ENCODE results near the gene HERC4.

GRCh38 chr10:67917169-67917568 is 157.9 kb downstream of the HERC4 start:
- TF ChIP-seq, protein P1, sequence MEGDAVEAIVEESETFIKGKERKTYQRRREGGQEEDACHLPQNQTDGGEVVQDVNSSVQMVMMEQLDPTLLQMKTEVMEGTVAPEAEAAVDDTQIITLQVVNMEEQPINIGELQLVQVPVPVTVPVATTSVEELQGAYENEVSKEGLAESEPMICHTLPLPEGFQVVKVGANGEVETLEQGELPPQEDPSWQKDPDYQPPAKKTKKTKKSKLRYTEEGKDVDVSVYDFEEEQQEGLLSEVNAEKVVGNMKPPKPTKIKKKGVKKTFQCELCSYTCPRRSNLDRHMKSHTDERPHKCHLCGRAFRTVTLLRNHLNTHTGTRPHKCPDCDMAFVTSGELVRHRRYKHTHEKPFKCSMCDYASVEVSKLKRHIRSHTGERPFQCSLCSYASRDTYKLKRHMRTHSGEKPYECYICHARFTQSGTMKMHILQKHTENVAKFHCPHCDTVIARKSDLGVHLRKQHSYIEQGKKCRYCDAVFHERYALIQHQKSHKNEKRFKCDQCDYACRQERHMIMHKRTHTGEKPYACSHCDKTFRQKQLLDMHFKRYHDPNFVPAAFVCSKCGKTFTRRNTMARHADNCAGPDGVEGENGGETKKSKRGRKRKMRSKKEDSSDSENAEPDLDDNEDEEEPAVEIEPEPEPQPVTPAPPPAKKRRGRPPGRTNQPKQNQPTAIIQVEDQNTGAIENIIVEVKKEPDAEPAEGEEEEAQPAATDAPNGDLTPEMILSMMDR (IDR thresholded peaks at IDR 0.05) = no peak
- TF ChIP-seq POLR2A (IDR thresholded peaks at IDR 0.05) = no peak

Data from adrenal gland (tissue), 5 donors.